ENCODE measurements around the gene SFT2D1.
A peak's percentile ranks its signal among the peaks of the same experiment; 100 is the strongest.

SFT2D1 gene

DNA sequence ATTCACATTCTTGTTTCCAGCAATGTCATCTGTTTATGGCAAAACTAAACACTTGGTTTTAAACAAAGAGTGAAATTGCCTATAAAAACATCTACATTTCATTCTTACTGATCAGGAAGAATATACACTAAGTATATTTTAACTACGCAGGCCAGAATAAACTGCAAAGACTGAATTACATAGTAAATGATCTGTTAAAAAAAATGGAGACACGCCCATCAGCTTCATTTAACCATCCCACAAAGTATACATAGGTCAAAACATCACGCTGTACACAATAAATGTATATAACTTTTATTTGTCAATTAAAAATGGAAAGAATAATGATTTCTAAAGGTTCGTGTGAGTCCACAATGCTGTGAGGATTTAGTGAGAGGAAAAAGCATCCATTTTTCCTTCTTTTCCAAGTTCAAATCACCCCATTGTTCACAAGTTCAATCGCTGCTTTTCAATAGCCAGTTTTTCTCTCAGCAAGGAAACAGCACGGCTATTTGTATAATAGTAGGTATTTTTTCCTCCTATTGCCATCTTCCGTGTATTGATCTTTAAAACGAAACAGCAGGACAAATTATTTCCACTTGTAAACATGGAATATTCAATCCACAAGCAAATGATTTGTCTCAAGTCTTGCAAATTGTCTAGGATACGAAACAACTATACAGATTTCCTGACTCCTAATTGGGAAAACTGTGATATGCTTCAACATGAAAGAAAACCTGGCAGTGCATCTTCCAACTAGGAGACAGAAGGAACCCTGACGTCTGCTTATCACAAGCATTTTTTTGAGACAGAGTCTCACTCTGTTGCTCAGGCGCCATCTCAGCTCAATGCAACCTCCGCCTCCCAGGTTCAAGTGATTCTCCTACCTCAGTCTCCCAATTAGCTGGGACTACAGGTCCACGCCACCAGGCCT is 10.6 kb downstream of the SFT2D1 start:
- DNase-seq = no peak

DNA sequence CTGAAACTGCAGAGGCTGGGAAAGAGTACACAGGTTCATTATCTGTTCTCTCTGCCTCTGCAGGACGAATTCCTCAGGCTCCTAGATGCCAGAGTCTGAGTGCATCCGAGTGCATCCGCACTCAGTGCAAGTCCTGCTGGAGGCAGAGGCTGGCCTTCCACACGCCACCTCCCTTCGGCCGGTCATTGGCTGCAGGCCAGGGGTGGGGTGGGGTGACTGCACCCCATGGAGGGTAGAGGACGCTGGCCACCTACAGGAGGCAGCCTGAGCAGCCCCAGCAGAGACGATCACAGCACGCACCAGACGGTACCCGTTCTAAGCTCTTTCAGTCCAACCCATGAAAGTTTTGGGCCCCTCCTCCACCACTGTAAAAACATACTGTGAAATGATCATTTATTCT is 11.7 kb downstream of the SFT2D1 start:
- no peak for DNase-seq

DNA sequence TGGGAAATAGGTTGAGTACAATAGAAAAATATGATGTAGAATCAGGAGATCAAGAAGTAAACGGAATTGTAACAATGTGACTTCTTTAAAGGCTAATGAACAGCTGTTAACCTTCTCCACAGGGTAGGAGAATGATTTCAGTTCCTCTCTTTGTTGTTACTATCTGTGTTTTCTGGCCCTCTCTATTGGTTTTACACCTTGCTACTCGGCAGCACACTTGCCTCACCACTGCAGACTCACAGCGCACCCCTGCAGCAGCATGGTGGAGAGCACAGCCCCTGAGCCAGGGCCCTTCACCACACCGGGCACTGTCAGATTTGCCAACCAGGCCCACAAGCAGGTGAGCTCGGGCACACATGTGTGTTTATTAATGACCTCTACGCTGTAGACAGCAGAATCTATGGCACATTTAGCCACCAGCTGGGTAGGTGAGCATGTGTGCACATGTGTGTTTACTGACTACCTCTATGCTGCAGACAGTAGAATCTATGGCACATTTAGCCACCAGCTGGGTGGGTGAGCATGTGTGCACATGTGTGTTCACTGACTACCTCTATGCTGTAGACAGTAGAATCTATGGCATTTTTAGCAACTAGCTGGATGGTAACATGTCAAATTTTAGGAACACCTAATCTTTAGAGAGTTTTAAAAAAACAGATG is 16.8 kb downstream of the SFT2D1 start:
- no peak for DNase-seq

DNA sequence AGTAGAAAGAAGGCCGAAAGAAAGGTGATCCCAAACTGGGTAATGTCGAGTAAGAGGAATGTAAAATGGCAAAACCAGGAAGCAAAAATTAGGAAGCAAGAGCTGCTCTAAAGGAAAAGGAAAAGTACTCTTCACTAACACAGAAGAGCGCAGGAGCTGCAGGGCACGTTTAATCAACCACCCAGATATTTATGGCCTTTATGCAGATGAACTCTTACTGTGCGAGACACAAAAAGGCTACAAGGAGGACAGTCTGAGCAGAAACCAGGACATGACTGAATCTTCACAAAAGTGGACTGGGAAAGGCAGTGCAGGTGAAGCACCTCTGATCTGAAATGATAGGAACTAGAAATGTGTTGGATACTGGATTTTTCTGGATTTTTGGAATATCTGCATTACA is 18.9 kb downstream of the SFT2D1 start:
- no peak for DNase-seq

DNA sequence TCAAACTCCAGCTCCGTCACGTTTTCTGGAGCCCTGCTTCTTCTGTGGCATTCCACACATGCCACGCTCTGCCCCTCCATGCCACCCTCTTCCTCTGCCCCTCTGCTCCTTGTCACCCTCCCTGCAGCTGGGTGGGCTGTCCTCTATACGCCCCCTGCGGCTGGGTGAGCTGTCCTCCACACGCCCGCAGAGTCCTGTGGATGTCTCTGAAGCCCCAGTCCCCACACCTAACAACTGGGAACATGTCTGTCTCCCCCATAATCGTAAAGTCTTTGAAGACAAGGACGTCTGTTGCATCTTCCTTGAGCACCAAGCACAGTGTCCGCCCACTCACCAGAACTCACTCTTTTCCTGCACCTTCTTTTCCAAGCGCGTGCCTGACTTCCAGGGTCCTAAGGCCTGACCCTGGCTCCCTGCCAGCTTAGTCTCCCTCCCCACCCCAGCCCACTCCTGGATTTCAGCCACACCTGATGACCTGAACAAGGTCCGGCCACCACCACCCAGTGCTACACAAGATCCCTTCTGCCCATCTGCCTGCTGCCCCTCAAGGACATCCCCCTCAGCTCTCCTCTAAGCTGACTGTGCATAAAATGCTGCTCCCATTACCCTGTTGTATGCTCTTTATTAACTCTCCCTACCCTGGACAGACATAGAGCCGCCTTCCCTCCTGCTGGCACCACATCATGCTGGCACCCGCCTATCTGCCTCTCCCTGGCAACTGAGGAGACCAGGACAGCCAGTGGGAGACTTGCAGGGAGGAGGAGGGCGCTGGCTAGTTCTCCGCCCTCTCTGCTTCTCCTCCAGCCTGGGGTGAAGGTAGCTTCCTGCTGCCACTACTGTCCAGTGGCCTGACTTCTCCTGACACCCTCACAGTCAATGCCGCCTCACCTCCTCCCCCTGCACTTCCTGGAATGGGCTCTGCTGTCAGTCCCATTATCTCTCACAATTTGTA is 23.4 kb downstream of the SFT2D1 start:
- no peak for DNase-seq

DNA sequence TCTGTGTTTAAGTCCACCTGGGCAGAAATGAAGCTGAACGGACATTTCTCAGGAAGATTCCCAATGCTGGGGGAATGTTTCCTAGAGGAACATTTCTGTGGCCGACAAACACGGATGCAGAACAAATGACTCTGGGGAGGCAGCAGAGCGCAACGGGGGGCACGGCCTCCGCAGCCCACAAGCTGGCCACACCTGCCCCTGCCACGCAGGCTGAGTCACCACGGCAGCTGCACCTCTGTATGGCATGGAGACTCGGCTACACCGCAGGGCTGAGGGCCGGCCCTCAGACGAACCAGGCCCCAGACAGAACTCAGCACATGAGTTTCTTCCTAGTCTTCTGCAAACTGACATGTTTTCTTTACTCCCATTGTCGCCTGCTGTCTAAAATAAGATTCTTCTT is 24.1 kb downstream of the SFT2D1 start:
- DNase-seq = no peak

DNA sequence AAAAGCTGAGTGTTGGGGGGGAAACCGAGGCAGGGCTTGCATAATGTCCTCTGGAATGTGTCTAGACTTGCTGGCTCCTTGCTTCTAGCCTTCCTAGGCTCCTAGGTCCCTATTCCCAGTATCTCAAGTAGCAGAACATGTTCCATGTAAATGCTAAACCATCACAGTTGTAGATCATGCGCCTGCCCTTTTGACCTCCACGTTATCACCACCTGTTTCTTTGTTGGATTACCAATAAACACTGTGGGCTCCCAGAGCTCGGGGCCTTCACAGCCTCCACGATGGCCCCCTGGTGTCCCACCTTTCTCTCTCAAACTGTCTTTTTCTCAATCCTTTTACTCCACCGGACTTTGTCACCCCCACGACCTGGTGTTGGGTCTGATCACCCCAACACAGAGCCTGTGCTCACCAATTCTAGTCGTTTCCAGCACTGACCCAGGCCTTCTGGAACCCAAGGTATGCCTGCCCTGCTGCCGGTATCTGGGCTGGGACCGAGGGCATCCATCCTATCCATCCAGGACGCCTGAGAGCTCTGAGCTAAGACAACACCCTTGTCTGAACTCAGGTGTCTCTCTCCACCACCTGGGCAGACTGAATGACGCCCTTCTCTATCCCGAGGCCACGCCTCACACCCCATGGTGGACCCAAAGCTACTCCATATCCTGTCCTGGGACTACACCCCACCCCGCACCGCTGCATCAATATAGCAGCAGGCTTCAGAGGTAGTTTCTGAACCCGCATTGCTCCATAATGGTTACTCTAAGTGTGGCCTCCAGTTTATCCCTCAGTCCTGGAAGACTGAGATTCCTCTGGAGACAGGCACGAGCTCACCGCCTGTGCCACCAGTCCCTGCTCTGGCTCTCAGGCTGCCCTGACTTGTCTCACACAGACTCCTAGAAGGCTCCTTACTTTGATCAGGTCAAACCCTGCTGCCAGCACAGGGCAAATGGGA is 24.8 kb downstream of the SFT2D1 start:
- DNase-seq = no peak

DNA sequence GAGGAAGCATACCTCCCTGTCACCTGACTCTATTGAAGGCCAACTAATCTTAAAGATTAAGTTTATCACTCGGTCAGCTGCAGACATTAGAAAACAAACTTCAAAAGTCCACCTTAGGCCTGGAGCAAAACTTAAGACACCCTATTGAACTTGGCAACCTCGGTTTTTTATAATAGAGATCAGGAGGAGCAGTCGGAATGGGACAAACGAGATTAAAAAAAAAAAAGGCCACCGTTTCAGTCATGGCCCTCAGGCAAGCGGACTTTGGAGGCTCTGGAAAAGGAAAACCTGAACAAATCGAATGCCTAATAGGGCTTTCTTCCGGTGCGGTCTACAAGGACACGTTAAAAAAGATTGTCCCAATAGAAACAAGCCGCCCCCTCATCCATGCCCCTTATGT is 26.9 kb downstream of the SFT2D1 start:
- DNase-seq = no peak

DNA sequence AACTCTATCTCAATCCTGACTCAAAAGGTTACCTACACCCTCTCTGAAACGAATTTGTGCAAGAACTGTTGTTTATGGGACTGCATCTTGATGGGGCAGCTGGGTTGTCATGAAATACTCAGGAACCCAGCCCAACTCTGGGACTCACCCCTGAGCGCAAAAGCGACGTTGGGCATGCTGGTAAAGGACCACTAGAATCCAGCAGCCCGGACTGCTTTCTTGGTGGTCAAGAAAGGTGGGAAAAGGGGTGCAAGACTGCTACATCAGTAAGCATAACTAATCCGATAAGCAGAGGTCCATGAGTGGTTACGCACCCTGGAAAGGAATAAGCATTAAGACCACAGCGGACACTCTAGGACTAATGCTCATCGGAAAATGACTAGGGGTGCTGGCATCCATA is 27.9 kb downstream of the SFT2D1 start:
- DNase-seq = no peak

DNA sequence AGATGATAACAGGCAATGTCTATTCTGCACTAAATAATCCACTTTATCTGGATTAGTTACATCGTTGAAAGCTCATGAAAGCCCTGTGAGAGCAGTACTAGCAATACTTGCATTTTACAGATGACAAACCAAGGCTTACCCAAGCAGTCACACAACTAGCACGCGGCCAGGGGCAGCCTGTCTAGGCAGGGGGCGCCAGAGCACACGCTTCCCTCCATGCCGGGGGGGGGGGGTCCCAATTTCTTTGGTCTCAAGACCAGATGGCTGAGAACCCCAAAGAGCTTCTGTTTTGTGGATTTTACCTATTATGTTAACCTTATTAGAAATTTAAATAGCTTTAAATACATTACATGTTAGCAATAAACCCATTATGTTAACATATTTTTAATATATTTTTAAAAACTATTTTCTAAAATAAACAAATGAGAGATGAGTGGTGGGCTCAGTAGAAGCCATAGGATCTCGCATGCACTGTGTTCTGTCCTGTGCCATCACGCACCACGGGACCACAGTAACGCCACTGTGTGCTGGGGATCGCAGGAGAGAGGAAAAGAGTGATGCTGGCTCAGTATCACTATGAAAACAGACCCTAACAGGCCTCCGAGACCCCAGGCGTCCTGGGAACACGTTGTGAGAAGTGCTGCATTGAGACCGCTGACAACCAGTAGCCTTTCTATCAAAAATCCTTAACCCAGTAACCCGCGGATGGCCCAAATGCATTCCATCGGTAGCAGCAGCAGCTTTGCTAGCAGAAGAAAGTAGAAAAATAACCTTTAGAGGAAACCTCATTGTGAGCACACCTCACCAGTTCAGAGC is 28.9 kb downstream of the SFT2D1 start:
- DNase-seq = peak; percentile 40

DNA sequence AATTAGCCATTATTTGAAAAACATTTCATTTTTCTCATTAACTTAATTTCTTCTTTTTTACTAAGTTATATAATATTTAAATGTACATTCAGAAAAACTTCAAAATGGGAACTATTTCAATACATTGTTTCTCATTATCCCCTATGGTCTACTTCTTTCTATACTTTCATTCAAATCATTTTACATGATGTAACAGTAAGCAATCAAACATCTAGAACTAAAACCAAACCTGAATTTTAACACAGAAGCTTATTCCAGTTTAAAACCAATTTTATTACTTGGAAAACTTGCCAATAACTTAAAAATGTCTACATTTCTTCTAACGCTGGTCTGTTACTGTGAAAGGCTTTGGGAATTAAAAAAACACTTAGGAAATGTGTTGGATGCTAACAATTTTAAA is 29.5 kb downstream of the SFT2D1 start:
- DNase-seq = no peak

DNA sequence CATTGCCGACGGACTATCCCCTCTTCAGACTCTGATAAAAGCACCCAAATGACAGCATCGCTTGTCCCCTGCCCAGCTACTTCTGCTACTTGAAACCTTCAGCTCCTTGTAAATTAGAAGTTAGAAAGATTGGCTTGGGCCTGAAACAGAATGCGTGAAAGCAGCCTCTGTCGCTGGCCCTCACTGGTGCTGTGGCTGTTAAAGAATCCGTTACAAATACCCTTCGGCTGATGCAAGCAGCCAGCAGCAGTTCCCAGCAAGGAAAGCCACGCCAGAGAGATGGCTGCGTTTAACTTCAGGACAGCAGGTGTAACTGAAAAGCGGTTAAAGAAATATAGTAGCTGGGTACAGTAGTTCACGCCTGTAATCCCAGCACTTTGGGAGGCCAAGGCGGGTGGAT is 31.7 kb downstream of the SFT2D1 start:
- DNase-seq = no peak

DNA sequence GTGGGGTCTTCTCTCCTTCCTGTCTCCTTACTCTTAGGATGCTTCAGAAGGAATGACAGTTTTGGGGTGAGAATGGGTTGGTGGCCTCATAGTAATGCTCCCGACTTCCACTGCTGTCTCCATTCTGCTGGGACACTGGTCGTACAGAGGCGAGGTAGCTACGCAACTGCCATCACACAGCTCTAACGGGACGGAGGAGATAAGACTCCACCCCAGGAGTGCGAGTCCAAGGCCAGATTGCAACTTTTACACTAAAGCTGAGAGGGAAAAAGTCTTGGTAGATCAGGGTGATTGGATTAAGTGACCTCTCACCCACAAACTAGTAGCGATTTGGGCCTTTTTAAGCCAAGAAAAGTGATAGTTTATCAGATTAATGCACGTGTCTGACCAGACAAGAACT is 32.4 kb downstream of the SFT2D1 start:
- no peak for DNase-seq

DNA sequence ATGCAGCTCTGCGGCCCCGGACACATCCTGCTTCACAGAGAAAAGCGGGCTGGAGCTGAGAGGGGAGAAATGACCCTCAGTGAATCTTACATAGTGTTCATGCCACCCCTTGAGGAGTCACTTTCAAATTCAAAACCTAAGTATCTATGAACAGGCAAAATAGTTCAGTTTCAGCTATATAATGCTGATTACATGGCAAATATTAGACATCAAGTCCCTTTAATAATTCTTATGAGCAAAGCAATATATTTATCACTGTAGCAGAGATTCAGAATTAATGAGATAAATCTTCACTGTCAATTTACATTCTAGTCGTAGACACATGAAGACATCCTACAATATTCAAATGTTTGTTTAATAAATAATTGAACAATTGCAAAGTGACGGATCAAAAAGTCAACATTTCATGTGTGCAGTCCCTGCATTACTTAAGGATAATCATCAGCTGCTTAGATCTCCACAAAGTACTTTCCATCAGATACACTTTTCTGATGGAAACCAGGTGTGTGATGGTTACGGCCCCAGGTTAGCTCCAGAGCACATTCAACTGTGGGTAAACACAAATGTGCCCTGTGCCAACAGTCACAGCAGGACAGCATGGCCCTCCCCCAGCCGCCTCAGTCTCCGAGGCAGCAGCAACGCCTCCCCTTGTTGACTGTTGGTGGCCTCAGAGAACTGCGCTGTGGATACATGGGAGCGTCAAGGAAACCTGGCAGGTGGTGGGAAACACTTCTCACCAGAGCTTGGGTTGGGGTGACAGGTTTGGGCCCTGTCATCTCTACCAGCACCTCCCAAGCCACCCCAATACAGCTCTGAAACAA is 33.4 kb downstream of the SFT2D1 start:
- DNase-seq = peak; percentile 94

DNA sequence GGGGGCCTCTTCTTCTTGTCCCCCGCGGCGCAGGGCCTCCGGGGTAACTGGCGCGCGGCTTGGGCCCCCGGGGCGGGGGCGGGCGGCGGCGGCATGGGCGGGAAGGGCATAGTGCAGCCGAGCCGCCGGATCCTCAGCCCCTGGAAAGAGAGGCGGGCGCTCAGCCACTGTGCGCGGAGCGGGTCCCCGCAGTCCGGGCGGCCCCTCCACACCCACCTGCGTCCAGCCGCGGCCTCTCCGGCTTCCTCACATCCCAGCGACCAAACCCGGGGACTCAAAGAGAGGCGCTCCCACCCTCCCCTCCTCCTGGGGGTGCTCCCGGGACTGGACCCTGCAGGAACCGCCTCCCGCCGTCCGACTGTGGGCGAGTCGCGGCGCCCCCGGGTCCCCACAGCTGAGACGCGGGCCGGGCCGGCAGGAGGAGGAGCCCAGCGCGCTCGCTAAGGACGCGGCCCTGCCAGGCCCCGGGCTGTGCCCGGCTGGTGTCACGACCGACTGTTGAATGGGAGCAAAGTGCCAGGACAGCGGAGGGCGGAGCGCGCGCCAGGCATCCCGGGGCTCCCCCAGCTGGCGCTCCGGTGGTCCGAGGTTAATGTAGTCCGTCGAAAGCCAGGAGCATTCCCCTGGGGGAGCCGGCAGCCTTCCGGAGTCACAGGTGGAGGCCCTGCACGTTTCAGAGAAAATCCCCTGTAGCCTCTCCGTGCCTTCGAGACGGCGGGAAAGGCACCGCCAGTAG is 34.1 kb downstream of the SFT2D1 start, which contains the start of gene PRR18:
TSS of gene PRR18 (minus strand) at position 360 of the 736 bp plus-strand sequence. CDS start at position 110, 250 bp downstream.
- peak; percentile 39 for DNase-seq

DNA sequence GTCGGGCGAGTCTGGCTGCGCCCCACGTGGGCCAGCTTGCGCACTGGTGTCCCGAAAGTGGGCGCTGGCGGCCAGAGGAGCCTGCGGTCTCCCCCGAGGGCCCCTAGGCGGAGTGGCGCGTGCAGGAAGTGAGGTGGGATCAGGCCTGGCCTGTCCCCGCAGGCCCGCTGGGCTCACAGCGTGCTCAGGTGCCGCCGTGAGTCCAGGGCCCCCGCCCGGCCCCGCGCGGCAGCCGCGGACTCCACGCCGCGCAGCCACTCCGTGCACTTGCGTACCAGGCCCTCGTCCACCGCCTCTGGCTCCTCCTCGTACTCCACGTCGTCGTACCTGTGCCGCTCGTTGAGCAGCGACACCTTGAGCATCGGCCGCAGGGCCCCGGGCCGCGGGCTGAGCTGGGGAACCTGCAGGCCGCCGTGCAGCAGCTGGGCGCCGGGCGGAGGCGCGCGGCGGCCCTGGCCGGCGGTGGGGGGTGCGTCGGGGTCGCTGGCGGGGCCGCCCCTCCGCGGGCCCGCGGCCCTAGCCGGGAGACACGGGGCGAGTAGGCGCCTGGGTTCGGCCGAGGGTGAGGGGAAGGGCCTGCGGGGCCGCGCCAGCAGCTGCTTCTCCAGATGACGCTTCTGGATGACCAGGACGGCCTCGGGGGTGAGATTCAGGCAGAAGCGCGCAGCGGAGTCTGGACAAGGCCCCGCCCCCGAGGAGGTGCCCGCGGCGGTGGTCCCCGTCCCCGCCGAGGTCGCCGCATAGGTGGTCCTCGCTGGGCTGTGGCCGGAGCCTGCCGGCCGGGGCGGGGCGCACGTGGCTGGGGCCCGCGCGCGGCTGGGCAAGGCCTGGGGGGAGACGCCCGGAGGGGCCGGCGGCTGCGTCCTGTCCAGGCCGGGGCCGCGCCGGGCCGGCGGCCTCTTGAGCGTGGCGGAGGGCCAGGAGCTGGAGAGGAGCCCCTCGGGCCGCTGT is 35.0 kb downstream of the SFT2D1 start:
- no peak for DNase-seq

DNA sequence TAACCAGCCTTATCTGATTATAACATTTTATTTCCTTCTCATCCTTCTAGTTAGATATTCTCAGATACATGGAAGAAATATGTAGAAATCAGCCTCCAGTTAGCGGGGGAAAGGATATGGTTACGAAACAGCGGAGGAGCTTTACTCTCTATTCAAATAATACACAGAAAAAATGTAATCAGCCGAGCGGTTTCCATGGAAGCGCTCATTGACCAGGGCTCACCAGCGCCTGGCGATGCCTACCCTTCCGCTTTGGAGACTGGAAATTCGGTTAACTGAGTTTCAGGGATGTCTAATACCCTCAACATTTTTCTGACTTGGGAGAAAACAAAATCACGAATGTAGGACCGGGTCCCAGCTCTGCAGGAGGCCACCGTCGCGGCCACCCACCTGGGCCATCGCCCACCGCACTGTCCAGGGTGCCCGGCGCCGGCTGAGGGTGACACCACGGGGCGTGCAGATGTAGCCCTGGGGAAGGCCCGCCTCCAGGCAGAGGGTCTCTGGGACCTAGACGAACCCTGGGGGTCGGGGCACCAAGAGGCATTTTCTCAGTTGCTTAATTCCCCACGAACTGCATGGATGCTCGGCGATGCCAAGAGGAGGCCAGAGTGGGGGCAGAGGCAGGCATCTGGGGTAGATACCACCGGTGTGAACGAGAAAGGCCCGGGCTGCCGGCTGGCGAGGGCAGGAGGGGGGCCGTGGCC is 35.8 kb downstream of the SFT2D1 start:
- no peak for DNase-seq

Measured in NCI-H345 (cell line).